Bronchial epithelial cell (primary cell): ENCODE results near the gene LEMD2. TPM values are rescaled to one million over a fixed set of nuclear protein-coding genes. Genes with fewer than 3 reads are reported as not detected.

Source experiments
- DNase-seq: peaks from one replicate; pipeline ENCODE4 v3.0.0-alpha.2; 2010; ENCODE audit warnings: low read depth
- FAIRE-seq: peaks from 2 replicates; lab custom pipeline; 2011; peaks lifted over from hg19 to GRCh38; lab: Jason Lieb, UNC
- H3K27me3 ChIP-seq: 2 replicates; pipeline ENCODE4 v1.5.1; 2011; ENCODE audit warnings: low read length; ENCODE audit not compliant: control insufficient read depth, insufficient read depth
- H3K36me3 ChIP-seq: 2 replicates; pipeline ENCODE4 v1.5.1; 2011; ENCODE audit warnings: low read length; ENCODE audit not compliant: control insufficient read depth, insufficient read depth
- H3K4me3 ChIP-seq: 2 replicates; pipeline ENCODE4 v1.5.1; 2011; ENCODE audit warnings: mild to moderate bottlenecking, low read depth, low read length, control low read depth
- CTCF ChIP-seq: IDR thresholded peaks from 2 replicates; pipeline ENCODE4 v1.5.1; 2011; ENCODE audit warnings: mild to moderate bottlenecking, moderate library complexity, low read length, control low read depth, inconsistent platforms; ENCODE audit not compliant: insufficient read depth, severe bottlenecking
- total RNA-seq: library from RNA; depleted of rRNA; stranded (reverse); fragments of >200 nt; gene quantifications from 2 replicates; pipeline ENCODE4 v1.2.1, GENCODE V29; 2014

Gene LEMD2
- total RNA-seq, 1 donor from 2014 or later, result 66.9 TPM

GRCh38 chr6:33757113-33757512, 31.8 kb downstream of the LEMD2 start:
- Histone ChIP-seq H3K36me3 (no peaks in the 10 kb centered on the region), H3K27me3 (no peaks in the 10 kb centered on the region), H3K4me3 (no peak overlapping the region)
- no peak for DNase-seq
- FAIRE-seq, result no peak
- TF ChIP-seq CTCF, result no peak

DNA sequence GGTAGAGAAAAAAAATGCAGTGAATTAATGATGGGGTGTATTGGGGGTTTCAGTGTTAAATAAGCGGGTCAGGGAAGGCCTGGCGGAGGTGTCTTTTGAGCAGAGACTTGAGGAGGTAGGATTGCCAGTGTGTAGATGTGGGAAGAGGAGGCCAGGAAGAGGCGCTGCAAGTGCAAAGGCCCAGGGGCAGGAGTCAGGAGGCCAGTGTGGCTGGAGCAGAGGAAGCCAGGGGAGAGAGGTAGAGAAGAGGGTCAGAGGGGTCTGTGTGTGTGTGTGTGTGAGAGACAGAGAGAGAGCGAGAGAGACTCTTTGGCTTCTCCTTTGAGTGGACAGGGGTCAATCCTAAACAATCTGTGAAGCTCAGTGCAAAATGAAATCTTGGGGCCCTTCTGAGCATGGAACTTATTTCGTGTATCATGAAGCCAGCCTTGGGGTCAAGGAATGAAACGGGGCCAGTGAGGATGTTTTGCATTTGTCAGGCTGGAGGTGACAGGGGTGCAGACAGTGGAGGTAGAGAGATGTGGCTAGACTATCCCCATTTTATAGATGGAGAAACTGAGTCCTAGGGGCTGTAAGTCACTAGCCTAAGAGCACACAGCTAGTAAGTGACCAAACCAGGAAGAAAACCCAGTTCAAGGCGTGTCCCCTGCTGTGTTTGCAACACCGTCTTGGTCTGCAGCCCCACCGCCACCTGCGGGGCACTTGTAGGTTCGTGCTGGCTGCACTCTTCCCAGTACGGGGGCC, 32.5 kb downstream of the LEMD2 start:
- FAIRE-seq (no peak), DNase-seq (no peak)
- Histone ChIP-seq H3K36me3 (no peaks in the 10 kb centered on the region), H3K27me3 (no peaks in the 10 kb centered on the region), H3K4me3 (no peak overlapping the region)
- TF ChIP-seq CTCF, result no peak

- DNase-seq, result no peak
- no peak for FAIRE-seq
- Histone ChIP-seq H3K27me3 (no peaks in the 10 kb centered on the region), H3K36me3 (no peaks in the 10 kb centered on the region), H3K4me3 (no peak overlapping the region)
- TF ChIP-seq CTCF, result no peak
Measured at GRCh38 chr6:33755070-33755869, 33.7 kb downstream of the LEMD2 start.

GRCh38 chr6:33754222-33754621, 34.7 kb downstream of the LEMD2 start:
- Histone ChIP-seq H3K4me3 (no peak overlapping the region), H3K36me3 (no peaks in the 10 kb centered on the region), H3K27me3 (no peaks in the 10 kb centered on the region)
- DNase-seq (no peak), FAIRE-seq (no peak)
- TF ChIP-seq CTCF, result no peak

- no peak for TF ChIP-seq CTCF
- H3K4me3 ChIP-seq, result no peak overlapping the region
- no peaks in the 10 kb centered on the region for H3K36me3 ChIP-seq
- H3K27me3 ChIP-seq, result no peaks in the 10 kb centered on the region
- DNase-seq (no peak), FAIRE-seq (no peak)
Measured at GRCh38 chr6:33752646-33753015, 36.3 kb downstream of the LEMD2 start.
